ENCODE results near the gene MTFP1. TPM values are rescaled to one million over a fixed set of nuclear protein-coding genes. Genes with fewer than 3 reads are reported as not detected.

Gene MTFP1
- total and polyA plus RNA-seq, 2 of the 4 experiments (the other 2 are of a cell fraction), result 7.3 to 7.7 TPM

- TF ChIP-seq USF2 (IDR thresholded peaks at IDR 0.05; ENCODE audit: low read depth, low read length), result no peak
Measured at GRCh38 chr22:30397656-30398635, 27.6 kb upstream of the MTFP1 start (continued).
